Measurements from ENCODE around the gene TINAGL1. TPM values are rescaled to one million over a fixed set of nuclear protein-coding genes. Genes with fewer than 3 reads are reported as not detected.

Gene TINAGL1
- total RNA-seq, 4 donors from 2014 or later, result 89.7 to 661 (median 197) TPM

- TF ChIP-seq CTCF (IDR thresholded peaks at IDR 0.05), result no peak
- DNase-seq (ENCODE audit: low spot score) (no peak), ATAC-seq (ENCODE audit: low FRiP score) (no peak)
Measured at GRCh38 chr1:31598980-31599379, 22.7 kb downstream of the TINAGL1 start.

GRCh38 chr1:31600641-31601040, 24.3 kb downstream of the TINAGL1 start:
- no peak for ATAC-seq (ENCODE audit: low FRiP score)
- no peak for TF ChIP-seq CTCF (IDR thresholded peaks at IDR 0.05)
- no peak for DNase-seq (ENCODE audit: low spot score)

- DNase-seq (ENCODE audit: low spot score) (no peak), ATAC-seq (ENCODE audit: low FRiP score) (no peak)
Measured at GRCh38 chr1:31602081-31602480, 25.8 kb downstream of the TINAGL1 start.

DNA sequence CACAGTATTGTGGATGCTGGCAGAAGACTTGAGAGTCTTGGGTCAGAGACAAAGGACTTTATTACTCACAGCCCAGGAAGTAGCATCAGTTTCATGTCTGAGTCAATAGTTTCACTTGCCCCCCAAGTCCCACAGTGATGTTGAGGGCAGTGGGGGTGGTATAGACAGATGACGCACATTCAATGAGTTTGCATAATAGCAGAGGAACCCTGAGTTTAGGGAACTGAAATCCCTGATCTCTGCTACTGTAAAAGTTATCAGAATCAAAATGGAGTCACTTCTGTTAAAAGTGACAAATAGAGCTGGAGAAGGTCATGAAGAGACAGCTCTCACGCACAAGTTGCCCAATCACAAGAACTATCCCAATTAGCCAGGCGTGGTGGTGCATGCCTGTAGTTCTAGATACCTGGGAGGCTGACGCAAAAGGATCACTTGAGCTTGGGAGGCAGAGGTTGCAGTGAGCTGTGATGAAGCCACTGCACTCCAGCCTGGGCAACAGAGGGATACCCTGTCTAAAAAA, 29.7 kb downstream of the TINAGL1 start:
- DNase-seq (ENCODE audit: low spot score) (no peak), ATAC-seq (ENCODE audit: low FRiP score) (peak; percentile 51)
- TF ChIP-seq CTCF (IDR thresholded peaks at IDR 0.05), result no peak

More at GRCh38 chr1:31602081-31602480, 25.8 kb downstream of the TINAGL1 start:
- TF ChIP-seq CTCF (IDR thresholded peaks at IDR 0.05), result no peak

DNA sequence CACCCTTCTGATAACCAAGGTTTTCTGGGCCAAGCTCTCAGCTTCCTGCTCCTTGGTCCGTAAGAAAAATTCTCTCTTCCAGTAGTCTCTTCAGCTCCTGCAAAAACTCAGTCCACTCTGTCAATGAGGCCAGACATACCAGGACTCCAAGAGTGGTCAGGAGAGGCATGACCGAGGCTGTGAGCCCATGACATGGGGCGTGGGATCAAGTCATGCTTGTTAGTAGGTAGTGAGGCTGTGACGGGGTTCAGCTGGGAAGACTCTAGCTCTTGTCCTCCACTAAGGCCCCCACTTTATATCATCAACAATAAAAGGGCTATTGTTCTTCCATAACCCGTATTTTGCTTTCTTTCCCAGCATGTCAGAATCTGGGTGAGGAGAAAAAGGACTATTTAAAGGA, 31.0 kb downstream of the TINAGL1 start:
- TF ChIP-seq CTCF (IDR thresholded peaks at IDR 0.05), result no peak
- ATAC-seq (ENCODE audit: low FRiP score) (no peak), DNase-seq (ENCODE audit: low spot score) (no peak)

GRCh38 chr1:31609514-31610118, 33.3 kb downstream of the TINAGL1 start:
- DNase-seq (ENCODE audit: low spot score), result no peak
- ATAC-seq (ENCODE audit: low FRiP score), result no peak
- TF ChIP-seq CTCF (IDR thresholded peaks at IDR 0.05), result no peak

- no peak for TF ChIP-seq CTCF (IDR thresholded peaks at IDR 0.05)
- no peak for ATAC-seq (ENCODE audit: low FRiP score)
- DNase-seq (ENCODE audit: low spot score), result no peak
Measured at GRCh38 chr1:31614414-31615005, 38.2 kb downstream of the TINAGL1 start.
